ENCODE data around the gene ACP1.

DNA sequence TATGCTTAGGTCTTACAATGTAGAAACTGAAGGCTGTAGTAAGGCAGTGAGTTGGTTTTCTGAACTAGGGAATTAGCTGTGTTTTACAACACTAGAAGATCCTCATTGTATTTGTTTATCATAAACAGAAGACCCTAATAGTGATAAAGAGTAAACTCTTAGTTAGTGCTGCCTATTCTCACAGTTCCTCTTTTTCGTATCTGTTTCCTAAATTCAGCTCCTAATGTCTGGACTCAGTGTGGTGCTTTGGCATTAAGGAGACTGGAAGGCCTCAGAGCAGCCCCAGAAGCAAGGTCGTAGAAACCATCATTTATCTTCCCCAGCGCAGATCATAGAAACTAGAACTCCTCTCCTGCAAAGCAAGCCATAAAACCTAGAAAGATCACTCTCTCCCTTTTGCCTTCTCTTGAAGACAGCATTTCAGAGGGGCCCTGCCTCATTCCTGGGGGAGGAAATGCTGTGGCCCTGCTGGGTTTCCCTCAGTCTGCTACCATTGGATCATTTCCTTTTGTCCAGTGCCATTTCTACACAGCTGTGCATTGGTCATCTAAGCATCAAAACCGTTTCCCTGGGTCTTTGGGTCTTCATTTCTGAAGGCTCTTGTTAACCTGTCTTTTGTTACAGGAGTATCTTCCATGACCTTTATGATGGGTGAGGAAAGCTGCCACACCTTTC lies 4.7 kb downstream of the ACP1 start:
- TF ChIP-seq EZH2 (IDR thresholded peaks at IDR 0.05; ENCODE audit: insufficient read depth, low read length) (no peak), CTCF (IDR thresholded peaks at IDR 0.05; ENCODE audit: insufficient read depth, low read depth, low read length) (no peak)
